ENCODE data around the gene VARS1. TPM values are rescaled to one million over a fixed set of nuclear protein-coding genes. Genes with fewer than 3 reads are reported as not detected.
"Not testable (repeated sequence)": the region's sequence is repeated elsewhere in the genome, so short reads cannot be mapped to it uniquely, and the experiment has no call there.

The VARS1 gene
- total RNA-seq, 1 donor from 2014 or later = 79.8 TPM

DNA sequence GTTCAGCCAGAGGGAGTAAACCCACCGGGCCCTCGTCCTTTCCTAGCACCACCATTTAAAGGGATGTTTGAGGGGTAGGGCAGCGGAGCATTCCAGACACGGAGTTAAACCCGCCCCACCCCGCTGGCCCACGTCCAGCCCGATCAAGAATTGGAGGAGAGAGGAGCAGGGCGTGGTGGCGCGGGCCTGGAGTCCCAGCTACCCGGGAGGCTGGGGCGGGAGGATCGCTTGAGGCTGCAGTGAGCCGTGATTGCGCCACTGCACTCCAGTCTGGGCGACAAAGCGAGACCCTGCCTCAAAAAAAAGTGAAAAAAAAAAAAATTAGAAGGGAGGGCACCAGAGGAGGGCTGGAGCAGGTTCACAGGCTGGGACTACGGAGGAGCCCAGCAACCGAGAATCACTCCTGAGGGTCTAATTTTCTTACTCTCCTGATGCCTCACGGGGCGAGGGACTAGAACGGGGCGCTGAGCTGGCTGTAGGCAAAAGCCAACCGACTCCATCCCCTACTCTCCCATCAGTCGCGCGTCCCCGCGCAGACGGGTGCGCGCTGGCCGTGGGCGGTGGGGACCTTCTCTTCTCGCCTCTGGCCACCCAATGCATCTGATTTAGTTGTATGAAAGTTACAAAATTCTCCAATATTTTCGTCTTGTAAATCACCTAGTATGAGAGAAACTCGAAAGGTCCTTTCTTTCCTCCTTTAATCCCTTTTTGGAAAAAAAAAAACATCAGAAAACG lies 25.9 kb upstream of the VARS1 start:
- ATAC-seq = peak; percentile 35

DNA sequence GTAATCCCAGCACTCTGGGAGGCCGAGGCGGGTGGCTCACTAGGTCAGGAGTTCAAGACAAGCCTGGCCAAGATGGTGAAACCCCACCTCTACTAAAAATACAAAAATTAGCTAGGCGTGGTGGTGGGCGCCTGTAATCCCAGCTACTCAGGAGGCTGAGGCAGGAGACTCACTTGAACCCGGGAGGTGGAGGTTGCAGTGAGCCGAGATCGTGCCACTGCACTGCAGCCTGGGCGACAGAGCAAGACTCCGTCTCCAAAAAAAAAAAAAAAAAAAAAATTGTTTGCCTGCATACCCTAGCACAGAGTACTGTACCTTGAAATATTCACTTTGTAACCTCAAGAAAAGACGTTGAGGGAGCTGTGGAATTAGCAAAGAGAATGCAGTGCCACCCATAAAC lies 24.8 kb upstream of the VARS1 start:
- not testable (repeated sequence) for ATAC-seq

DNA sequence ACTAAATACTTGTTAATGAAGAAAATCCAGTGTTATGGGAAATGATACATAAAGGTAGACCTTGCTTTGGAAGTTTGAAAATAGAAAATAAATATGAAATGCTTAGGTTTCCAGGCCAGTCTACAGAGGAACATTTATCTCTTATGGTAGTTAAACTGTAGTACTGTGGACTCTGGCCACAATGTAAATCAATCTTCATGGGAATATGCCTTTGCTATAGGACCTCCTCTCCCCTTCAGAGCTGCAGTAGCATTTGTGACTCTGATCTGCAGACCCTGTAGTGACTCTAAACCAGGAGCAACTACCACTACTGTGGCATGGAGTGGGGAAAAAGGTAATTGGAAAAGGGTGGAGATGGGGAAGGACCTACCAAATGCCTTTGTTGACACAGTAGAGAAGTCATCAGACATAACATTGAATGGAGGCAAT lies 24.3 kb upstream of the VARS1 start:
- no peak for ATAC-seq

- not testable (repeated sequence) for ATAC-seq
Observed at GRCh38 chr6:31817929-31818511, 22.5 kb upstream of the VARS1 start.

DNA sequence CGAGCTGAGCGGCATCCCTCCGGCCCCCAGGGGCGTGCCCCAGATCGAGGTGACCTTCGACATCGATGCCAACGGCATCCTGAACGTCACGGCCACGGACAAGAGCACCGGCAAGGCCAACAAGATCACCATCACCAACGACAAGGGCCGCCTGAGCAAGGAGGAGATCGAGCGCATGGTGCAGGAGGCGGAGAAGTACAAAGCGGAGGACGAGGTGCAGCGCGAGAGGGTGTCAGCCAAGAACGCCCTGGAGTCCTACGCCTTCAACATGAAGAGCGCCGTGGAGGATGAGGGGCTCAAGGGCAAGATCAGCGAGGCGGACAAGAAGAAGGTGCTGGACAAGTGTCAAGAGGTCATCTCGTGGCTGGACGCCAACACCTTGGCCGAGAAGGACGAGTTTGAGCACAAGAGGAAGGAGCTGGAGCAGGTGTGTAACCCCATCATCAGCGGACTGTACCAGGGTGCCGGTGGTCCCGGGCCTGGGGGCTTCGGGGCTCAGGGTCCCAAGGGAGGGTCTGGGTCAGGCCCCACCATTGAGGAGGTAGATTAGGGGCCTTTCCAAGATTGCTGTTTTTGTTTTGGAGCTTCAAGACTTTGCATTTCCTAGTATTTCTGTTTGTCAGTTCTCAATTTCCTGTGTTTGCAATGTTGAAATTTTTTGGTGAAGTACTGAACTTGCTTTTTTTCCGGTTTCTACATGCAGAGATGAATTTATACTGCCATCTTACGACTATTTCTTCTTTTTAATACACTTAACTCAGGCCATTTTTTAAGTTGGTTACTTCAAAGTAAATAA lies 21.8 kb upstream of the VARS1 start:
- not testable (repeated sequence) for ATAC-seq

- ATAC-seq = peak; percentile 71
Observed at GRCh38 chr6:31815025-31815838, 19.7 kb upstream of the VARS1 start, which contains the start of the genes HSPA1A and HSPA1L. HSPA1A (plus strand) TSS chr6:31815543; CDS start chr6:31815757, 214 bp downstream. HSPA1L (minus strand) TSS chr6:31815283; CDS start chr6:31811972, 3,311 bp downstream.

GRCh38 chr6:31814677-31815024 lies 19.1 kb upstream of the VARS1 start:
- peak; percentile 86 for ATAC-seq

DNA sequence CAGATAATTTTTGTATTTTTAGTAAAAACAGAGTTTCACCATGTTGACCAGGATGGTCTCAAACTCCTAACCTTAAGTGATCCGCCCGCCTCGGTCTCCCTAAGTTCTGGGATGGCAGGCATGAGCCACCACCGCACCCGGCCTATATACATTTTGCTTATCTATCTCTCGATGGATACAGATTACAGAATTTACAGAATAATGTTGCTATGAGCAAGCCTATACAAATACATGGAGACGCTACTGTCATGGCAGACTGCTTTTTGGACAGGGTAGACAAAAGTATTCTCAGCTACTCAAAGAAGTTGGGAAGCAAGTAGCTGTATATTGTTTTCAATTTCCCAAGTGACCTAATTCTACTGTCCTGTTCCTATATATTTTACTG lies 17.9 kb upstream of the VARS1 start:
- ATAC-seq = no peak

GRCh38 chr6:31811645-31812044 lies 16.1 kb upstream of the VARS1 start:
- no peak for ATAC-seq

DNA sequence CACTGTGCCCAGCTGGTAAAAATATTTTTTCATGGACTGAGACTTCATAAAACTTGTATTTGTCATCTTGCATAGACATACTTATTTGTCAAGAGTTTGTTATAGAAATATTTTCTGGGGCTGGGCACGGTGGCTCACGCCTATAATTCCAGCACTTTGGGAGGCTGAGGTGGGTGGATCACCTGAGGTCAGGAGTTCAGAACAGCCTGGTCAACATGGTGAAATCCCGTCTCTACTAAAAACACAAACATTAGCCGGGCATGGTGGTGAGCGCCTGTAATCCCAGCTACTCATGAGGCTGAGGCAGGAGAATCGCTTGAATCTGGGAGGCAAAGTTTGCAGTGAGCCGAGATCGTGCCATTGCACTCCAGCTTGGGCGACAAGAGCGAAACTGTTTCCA lies 13.0 kb upstream of the VARS1 start:
- not testable (repeated sequence) for ATAC-seq

- ATAC-seq = peak; percentile 97
Observed at GRCh38 chr6:31806470-31807272, 11.1 kb upstream of the VARS1 start, which contains the start of gene LSM2. LSM2 (minus strand) TSS chr6:31806966; CDS start chr6:31806757, 209 bp downstream.

DNA sequence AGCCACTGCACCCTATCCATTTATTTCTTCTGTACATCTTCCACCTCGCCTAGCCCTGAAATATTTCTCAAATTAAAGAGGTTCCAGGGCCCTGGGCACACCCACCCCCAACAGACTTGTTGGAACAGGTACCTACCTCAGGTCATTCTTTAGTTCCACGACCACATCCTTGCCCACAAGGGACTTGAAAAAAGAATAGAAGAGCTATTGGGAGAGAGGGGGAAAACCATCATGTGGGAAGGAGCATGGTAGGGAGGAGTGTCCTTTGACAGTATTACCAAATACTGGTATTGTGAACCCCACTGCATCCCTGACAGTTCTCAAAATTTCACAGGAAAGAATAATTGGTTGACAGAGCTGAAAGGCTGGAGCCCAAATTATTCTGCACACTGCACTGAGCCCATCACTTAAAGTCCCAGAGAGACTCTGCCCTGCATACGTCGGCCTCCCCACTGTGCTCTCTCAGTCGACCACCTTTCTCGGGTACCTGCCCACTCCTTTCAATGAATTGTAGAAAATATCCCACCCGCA lies 10.5 kb upstream of the VARS1 start:
- peak; percentile 19 for ATAC-seq

DNA sequence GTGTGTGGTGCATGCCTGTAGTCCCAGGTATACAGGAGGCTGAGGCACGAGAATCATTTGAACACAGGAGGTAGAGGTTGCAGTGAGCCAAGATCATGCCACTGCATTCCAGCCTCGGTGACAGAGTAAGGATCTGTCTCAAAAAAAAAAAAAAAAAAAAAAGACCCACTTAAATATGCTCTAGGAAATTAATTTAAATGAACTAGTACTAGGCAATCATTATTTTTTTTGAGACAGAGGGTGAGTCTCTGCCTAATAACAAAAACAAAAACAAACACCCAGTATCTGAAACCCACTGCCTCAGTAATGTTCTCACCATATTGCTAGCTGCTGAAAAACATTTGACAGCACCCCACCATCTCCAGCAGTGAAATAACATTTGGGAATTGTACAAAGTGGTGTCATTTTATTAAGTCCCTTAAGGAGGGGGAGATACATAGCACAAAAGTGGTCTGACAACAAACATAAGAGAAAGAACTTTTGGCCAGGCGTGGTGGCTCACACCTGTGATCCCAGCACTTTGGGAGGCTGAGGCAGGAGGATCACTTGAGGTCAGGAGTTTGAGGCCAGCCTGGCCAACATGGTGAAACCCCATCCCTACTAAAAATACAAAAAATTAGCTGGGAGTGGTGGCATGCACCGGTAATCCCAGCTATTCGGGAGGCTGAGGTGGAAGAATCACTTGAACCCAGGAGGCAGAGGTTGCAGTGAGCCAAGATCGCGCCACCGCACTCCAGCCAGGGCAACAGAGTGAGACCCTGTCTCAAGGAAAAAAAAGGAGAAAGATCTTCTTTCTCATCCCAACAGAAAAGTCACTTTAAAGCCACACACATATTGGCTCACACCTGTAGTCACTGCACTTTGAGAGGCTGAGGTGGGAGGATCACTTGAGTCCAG lies 5.7 kb upstream of the VARS1 start:
- not testable (repeated sequence) for ATAC-seq

DNA sequence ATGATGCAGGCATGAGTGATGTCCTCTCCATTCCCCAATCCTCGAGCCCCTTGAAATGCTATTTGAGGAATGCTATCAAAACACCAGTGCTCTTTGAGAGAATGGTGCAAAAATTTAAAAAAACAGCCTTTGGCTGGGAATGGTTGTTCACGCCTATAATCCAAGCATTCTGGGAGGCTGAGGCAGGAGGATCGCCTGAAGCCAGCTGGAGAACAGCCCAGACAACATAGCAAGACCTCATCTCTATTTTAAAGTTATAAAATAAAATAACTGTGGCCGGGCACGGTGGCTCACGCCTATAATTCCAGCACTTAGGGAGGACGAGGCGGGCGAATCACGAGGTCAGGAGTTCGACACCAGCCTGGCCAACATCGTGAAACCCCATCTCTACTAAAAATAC lies 4.2 kb upstream of the VARS1 start:
- no peak for ATAC-seq

DNA sequence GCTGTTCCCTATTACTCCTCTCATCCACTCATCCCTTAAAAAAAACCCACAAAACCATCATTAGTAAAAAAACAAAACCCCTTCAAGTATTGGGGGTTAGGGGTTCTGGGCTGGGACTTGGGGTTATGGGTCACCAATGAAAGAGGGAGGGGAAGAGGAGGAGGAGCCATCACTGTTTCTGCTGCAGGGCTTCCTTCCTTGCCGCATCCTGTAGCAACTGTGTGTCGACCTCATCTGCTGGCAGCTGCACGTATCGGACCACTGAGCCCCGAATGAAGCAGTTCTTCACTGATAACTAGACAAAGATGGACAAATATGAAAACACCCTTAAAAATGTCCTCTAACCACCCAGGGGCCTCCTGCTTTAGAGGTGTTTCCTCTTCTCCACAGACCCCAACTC lies 2.0 kb upstream of the VARS1 start:
- no peak for ATAC-seq

DNA sequence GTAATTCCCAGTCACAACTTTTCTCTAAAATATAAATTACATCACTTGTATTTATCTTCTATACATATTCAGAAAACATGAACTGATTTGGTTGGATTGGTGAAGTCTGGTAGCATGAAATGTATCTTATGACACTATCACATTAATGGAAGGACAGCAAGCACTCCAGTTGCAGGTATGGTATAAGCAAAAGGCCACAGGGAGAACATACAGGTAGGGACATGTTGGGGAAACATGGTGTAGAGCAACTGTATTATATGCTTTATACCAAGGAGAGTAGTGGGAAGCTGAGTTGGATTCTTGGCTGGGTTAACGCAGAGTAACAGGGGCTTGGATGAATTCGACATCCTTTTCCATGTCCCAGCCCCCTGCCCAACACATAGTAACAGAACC lies 1.4 kb upstream of the VARS1 start:
- ATAC-seq = no peak

DNA sequence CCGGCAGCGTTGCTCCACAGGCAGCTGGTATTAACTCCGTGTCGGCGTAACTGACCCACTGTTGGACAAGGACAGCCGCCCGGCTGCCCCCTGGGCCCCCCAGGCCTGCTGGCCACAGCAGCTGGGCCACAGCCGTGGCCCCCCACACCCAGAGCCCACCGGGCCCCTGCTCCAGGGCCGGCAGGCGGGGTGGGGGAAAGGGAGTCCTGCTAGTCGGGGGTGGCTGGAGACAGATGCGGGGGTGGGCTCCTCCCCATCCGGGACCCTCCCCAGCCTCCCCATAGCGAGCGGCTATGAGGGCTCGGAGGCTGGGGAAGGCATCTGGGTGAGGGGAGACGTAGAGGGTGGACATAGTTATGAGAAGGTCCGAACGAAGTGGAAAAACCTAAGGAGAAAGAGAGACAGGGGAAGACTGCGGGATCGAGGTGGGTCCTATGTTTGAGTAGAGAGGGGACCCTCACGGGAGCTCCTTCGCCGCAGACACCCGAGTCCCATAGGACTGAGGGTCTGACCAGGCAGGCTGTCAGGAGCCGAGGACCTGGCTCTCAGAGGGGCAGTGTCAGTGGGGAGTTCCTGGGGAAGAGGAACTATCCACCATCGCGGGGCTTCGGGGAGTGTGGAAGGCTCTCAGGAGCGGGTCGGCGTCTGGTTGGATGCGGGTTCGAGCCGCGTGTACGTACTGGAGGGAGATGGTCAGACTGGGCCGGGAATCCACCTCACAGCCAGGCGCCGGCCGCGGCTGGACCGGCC lies 511 bp downstream of the VARS1 start:
- peak; percentile 10 for ATAC-seq

DNA sequence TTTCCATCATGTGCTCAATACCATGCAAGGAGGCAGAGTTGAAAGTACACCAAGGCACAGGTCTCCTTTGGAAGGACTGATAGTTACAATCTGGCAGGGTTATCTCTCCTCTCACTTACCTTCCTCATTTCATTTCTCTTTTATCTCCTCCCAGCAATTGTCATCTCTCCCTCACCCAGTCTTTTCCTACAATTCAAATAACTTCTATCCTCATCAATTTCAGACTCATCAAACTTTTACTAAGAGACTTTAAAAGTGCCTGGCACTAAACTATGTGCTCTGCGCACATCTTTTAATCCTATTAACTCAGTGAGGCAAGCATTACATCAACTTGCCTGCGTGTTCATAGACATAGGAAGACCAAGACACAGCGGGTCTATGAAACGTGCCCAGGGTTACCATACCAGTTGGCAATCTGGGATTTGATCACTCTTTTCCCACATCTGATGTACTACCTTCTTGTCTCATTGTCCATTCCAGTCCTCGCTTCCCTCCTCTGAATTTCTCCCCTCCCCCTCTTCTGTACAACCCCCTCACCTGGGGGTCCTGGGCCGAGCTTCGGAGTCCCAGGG lies 1.2 kb downstream of the VARS1 start:
- peak; percentile 0 for ATAC-seq

GRCh38 chr6:31793927-31794245 lies 1.7 kb downstream of the VARS1 start:
- not testable (repeated sequence) for ATAC-seq

Data from esophagus mucosa (tissue), 1 donor.